NCI-H2171 treated with DMSO at 0.1 percent for 48 hours (cell line): ENCODE data around the gene METTL16.

Experiments
- DNase-seq: peaks from one replicate; lab custom pipeline; 2025; lab: John Stamatoyannopoulos, UW

The METTL16 gene

DNA sequence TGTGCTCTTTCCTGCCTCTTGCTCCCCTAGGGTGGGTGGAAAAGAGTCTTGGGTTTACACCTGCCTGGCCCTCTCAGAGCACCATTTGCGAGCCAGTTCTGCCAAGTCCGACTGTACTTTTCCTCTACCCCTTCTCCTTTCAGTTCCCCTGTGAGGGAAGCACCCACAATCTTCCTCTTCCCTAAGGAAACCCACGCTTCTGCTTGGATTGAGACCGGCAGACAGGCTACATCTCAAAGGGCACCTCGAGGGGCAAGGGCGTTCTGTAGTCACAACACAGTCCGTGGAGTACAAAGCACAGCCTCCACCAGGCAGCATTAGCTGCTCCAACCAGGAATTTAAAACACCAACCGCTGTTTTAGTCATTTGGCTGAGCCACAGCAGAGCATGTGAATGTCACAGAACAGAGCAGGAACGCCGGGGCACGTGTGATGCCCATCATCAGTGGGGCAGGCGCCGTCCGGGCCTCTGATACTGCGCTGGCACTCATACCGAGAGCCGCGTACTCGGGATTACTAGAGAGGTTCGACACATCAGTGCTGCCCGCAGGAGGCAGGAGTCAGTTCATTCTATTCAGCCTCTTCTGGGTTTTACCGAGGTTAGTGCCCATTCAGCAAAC, 97.1 kb downstream of the METTL16 start:
- DNase-seq: no peak

DNA sequence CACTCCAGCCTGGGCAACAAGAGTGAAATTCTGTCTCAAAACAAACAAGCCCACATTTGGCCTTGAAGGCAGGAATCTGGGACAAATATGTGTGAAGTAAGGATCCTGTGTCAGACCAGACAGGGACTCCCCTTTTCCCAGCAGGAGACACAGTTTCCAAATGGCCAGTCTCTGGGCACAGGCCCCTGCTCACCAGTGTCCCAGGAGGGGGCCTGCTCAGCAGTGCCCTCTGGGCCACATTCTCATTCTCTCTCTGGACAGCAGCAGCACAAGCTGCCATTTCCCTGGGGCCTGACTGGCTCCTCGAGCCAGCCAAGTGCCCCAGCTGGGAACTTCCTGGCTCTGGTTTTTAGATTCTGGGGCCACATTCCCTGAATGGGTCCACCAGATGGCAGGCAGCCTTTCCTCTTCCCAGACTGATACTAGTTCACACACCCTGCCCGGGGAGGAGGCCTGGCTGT, 99.1 kb downstream of the METTL16 start:
- peak; percentile 82 for DNase-seq

DNA sequence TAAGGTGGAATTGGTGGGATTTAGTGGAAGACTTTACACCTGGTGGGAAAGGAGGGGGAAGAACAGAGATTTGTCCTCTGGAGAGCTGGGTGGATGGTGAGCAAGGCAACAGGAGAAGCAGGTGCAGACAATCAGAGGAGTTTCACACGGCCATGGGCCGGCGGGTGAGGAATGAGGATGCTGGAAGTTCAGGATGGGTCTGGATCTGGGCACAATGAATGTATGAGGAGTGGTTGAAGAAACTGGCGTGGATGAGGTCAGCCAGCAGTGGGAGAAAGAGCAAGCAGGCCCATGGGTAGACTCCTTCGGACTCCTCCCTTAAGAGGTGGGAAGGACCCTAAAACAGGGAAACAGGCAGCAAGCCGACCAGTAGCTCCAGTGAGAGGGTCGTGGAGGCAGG, 100.7 kb downstream of the METTL16 start:
- DNase-seq: no peak

DNA sequence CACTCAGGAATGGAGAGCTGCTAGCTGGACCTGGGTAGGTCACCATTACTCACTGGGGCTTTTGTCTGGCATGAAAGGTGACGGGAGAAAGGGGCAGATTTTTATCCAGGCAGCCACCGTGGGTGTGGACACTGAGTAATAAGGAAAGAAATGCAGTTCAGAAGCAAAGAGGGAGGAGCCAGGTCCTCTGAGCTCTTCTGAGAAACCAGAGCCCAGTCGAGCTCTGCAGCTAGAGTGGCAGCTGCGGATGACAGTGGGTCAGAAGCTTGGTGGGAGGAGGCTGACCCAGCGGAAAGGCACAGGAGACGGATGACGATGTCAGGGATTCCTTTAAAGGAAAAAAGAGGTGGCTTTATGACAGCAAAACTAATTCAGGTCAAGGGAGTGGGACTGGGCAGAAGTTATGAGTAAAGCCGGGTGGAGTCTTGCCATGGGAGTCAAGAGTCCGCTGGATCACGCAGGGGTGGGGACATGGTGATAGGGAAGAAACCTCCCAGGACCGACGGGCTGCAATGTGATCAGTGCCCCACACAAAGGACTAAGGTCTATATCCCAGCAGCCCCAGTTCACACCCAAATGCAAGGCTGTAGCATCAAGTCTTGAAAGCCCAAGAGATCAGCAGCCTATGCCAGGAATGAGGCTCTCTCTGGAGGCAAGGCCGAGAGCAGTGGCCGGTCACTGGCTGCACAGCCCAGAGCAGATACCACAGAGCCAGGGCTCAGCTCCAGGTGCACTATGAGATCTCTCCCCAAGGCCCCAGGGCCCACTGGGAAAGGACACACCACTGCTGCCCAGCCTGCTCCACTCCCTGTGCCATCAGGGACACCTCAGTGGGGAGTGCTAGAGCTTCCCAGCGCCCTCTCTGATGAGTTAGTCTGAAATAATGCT, 104.5 kb downstream of the METTL16 start:
- DNase-seq: no peak

DNA sequence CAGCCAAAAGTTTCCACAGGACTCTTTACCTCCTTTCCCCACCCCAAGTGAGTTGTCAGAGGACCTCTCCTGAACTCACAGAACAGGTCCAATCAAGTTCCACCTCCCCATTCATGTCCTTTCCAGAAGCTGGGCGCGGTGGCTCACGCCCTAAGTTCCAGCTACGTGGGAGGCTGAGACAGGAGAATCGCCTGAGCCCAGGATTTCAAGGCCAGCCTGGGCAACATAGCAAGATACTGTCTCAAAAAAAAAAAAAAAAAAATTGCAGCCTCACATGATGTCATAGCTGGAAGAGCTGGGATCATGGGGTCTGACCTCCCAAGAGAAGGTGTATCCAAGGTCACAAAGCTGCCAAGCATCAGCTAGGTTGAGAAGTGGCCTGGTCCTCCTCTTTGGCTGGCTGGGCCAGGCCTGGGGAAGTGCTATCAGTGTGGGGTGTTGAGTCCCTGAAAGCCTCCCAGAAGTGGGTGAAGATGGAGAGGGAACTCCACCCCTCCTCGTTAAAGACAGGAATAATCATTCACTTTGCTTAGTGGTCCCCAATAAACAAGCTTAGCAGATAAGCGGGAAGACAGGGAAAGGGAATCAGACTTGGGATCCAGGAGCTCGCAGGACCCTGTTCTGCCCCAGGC, 105.3 kb downstream of the METTL16 start:
- no peak for DNase-seq

DNA sequence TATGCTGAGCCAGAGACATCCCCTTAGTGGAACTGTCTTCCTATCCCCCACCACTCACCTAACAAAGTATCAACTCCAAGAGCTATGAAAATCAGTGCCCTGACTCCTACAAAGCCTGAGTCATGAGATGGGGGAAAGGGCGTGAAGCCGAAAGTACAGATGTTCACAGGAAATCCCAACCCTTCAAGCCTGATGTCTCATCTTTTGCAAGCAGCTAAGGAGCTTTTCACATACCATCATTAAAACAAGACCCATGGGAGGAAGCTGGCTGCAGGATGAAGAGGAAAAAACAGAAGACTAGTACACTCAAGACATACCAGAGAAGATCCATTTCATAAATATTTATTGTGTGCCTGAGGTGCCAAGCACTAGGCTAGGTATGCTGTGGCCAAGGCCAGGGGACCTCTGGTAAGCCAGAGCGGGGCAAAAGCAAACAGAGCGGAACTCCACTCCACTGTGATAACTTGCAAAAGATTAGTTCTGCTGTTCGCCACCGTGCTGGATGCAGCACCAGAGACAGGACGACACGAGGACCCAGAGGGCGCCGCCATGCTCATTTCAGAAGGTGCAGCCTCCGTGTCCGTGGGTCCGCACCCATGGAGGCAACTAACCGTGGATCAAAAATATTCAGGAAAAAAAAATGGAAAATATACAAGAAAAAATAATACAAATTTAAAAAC, 106.3 kb downstream of the METTL16 start:
- DNase-seq: no peak

DNA sequence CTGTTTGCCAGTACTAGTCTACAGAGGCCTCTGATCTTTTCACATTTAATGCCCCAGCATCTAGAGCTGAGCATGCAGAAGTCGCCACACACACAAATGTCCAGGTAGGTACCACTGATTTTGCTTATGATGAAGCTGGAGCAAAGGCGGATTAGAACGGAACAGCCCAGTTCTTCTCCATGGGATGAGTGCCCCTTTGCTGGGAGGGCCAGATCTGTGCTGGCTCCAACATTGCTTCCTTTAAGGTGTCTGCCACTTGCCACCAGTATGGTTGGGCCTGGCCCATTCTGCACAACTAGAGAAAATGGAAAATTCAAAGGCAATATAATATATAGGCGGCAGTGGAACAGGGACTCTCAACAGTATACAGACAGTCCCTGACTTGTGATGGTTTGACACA, 108.6 kb downstream of the METTL16 start:
- no peak for DNase-seq

DNA sequence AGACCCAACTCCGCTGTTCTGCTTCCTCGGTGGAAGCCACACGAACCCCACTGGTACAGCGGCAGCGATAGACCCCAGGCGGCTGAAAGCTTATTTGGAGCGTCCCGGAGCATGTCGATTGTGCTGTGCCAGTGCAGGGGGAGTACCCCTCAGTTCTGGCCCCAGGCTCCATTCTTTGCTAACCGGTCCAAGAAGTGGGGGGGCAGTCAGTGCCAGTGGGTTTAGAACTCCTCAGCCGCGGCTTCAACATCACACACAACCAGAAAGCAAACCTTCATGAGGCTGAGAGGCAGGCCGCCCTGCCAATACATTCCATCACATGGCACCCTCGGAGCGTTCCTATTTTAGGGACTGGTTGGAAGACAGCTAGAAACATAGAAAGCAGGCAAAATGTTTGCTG, 109.1 kb downstream of the METTL16 start:
- no peak for DNase-seq

DNA sequence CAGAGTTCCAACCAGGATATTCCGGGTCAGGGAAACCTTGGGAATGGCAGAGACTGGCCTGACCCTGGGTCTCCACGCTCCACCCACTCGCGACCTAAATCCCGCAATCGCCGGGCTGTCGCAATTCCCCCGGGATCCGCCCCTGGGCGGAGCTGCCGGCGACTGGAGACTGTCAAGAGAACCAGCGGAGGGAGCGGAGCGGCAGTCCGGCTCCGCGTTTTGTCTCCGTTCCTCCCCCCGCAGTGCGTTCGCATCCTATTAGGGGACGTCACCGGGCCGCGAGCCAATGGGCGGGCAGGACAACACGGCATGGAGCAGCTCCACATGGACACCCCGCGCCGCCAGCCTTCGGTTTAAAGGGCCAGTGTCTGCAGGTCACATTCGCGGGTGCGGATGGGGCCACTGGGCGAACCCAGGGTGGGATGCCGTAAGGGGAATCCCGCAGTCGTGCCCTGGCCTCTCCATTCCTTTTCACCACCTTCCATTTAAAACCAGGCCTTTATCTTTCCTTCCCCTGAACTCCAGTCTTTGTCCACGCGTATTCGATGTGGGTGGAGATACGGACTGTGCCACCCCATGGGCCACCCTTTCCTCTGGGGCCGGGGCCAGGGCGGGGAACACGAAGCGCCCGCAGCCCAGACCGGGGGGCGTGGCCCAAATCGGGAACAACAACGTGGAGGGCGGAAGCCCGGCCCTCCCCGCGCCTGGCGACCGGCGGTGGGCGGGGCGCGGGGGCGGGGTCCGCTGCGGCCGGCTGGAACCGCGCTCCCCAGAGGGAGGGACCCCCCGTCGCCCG, 110.1 kb downstream of the METTL16 start:
- peak; percentile 99 for DNase-seq

DNA sequence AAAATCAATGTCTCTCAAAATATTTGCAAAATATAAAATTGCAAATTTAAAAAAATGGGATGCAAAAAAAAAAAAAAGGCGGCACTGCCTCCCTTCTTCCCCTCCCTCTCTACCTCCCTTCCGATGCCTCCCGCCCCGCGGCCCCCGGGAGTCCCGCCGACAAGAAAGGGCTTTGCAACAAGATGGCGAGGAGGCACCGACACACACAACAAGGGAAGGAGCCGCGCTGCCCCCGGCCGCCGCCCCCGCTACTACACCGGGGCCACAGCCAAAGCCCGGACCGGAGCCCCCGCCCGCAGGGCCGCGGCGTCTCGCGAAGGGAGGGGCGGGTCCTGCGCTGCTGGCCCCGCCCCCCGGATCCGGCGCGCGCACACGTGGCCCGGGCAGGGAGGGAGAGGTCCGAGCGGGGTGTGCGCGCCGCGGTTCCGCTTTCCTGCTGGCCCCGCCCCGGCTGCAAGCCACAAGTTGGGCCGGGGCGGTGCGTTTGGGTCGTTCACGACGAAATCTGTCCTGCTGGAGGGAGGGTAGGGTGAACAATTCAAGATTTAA, 110.7 kb downstream of the METTL16 start, which contains the start of gene MNT:
Gene MNT, minus strand, starts transcription at position 184 of the 549 bp plus-strand sequence. CDS start 348 bp downstream, outside the sequence.
- peak; percentile 94 for DNase-seq

DNA sequence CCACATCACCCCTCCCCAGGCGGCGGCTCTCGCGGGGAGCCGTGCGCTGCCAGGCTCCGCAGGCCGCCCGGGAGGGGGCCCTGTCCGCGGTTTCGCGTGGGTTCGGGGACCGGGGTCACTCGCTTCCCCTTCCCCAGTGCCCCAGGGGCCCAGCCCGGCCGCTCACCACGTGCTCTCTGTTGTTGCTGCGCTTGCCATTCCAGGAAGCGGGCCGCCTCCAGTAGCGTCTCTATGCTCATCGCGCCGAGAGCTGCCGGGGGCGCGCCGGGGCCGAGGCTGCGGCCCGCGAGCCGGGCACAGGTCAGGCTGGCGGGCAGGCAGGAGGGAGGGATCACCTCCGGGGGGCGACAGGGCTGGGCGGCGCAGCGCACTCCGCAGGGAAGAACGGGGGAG, 111.2 kb downstream of the METTL16 start:
- DNase-seq: peak; percentile 41

DNA sequence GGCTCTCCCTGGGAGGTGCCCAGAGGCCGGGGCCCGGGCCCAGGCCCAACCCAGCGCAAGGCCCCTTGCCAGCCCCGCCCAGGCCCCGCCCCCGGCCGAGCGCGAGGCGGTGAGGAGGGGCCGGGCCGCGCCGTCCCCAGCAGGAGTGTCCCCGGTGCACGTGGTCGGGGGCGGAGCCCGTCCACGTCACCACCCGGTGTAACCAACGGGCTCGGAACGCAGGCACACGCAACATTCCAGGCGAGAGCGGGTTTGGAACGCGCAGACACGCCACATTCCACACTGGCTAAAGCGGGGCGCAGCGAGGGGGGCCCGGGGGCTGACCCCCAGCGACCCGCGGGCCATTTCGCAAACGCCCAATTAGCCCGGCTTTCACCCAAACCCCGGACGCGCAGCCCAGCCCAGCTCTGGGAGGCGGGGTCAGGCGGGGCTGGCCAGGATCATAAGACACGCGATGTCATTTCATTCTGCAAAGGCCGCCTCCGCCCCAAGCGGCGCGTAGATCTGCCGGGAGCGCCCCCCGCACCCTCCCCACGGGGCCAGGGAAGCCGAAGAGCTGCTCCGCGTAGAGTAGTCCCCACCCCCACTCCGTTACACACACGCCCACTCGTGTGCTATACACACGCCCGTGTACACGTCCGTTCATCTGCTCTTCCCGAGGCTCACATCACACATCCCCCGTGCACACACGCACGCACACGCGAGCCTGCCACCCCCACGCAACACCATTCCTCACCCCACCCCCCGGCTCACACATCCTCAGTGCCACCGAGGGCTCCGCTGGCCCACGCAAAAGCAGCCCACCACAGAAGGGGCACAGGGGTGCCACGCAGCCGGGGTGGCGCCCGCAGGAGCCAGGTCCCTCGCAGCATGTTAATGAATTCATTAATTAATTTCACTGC, 111.9 kb downstream of the METTL16 start:
- peak; percentile 94 for DNase-seq

DNA sequence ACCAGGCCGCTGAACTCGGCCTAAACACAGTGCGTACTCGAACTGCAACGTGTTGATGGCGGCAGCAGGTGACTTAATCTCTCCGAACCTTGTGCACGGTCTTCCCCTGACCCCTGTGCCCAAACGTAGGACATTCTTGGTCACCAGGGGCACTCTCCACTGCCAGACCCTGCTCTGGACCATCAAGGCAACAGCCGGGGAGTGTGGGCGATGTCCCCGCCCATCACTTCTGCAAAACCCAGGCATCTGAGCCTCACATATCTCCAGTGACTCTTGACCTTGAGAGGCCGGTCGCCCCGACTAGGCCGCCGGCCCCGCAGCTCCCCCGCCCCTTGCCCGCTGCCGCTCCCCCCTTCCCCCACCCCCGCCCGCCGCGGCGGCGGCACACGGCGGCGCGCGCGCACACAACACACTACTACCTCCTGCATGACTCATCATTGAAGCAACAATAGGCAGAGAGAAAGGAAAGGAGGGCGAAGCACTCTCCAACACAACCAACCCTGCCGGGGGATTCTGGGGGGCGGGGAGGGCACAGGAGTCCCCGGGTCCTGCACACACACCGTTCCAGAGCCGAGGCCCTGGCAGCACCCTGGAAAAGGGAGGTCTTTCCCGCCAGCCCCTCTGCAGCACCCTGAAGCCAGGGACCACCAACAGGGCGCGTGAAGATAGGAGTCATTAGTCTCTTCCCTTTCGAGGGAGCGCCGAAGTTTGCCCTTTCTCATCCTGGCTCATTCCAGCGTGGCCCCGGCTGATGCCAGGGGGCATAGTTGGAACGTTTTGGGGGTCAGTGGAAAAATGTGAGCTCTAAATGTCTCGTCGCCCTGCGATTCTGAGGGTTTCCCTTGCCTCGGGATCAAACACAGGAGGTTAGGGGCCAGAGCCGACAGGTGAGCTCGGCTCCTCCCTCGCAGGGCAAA, 112.8 kb downstream of the METTL16 start:
- peak; percentile 69 for DNase-seq

DNA sequence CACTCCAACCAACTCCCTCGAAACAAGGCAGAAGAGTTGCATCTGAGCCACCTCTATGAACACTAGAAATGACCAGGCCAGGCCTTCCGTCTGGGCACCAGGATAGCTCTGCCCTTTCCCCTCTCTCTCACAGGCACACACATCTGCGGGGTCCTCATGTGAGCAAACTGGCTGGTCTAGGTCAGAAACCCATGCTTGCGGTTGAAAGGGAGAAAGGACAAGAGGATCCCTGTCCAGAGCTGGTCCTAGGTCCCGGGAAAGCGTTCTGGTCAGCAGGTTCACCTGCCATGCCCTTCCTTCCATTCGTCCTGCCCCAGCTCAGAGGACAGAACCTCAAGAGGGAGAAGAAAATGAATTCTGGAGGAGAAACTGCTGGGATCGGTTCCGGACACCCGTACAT, 113.5 kb downstream of the METTL16 start:
- no peak for DNase-seq

DNA sequence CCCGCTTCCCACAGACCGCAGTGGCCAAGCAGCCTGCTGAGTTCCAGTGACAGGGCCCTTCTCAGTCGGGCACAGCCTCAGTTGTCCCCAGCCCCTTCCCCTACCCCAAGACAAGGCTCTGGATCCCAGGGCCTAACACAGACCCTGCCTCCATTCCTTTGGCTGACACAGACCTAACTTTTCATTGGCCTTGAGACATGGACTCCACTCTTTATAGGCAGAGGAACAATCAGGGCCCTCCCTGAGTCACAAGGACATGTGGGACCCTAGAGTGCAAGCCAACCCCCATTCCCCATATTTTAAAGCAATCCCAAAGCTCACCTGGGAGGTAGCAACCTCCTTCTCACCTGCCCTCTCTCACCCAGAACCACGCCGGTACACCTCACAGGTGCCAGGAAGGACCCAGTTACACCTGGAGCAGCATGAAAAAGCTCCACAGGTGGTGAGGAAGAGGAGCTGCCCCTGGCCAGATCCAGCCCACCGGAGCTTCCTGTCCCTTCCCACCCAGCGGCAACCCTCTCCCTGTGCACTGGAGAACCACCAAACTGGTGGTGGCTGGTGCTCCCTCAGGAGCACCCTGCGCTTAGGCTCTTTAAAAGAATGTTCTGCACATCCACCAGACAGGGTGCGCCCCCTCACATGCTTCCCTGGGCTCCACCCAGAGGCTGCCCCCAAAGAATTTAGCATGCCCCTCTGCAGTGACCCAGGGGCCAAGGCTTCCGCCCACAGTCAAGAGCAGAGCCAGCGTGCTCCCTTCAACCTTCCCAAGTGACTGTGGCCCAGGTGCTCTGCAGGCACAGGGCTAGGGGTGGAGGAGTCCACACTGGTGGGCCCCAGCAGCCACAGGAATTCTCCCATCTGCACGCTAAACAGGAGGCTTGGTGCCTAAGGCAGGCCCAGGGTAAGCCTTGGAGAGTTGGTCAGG, 114.2 kb downstream of the METTL16 start:
- no peak for DNase-seq

DNA sequence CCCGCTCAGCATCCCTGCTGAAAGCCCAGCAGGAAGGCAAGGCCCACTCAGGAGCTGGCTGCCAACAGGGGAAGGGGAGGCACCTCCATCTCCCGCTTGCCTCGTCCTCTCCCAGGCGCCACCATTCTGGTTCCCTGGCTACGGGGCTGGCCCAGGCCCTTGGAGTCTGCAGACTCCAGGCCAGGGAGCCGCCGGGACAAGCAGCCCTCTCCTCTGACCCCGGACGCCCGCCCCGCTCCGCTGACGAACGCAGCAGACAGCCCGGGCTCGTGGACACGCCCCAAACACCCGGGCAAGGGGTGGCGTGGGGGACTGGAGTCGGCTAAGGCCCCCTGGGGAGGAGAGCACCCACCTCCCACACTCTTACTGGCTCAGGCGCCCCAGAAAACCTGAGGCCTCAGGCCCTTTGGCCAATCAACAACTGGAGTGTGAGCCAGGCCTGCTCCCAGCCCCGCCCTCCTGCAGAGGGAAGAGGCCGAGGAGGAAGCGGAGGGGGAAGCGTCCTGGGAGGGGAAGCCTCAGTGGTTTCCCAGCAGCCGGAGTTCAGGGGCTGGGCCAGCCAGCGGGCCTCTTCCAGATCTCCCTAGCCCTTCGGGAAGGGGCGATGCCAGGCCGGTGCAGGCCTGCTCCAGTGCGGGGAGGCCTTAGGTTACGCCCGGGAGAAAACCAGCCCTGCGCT, 115.0 kb downstream of the METTL16 start:
- peak; percentile 34 for DNase-seq

DNA sequence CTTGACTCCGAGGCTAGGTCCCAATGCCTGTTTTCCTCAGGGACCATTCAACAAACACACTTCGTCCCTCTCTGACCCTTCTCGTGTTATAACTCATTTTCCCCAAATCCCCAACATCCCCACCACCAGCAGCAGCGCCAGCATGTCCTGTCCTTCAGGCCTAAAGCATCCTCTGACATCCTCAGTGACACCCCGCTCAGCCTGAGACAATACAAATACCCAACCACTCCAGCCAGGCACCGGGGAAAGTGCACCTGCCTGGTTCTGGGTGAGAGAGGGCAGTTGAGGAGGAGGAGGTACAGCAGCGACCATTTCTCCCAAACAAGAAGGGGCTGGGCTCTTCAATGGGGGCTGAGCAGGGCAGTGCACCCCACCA, 115.5 kb downstream of the METTL16 start:
- no peak for DNase-seq
